Neural cell (in vitro differentiated cells): Measurements from ENCODE around the gene ATP11C. TPM values are rescaled to one million over a fixed set of nuclear protein-coding genes. Genes with fewer than 3 reads are reported as not detected.

ENCODE experiments used
- H2AFZ ChIP-seq: fragments of 200-600, 300-800 bp; sonication (generic), shearing (Covaris generic); 2 replicates; pipeline ENCODE4 v1.6.0; 2014; ENCODE audit warnings: low read depth, mild to moderate bottlenecking, antibody characterized with exemption, low read length, moderate library complexity
- H3F3A ChIP-seq: fragments of 200-600 bp; shearing (Covaris generic); 2 replicates; pipeline ENCODE4 v1.6.1; 2016; ENCODE audit warnings: mild to moderate bottlenecking, moderate library complexity, mixed read lengths, antibody characterized with exemption, low read length; ENCODE audit not compliant: insufficient read depth, poor library complexity, severe bottlenecking
- H3K27ac ChIP-seq: fragments of 200-600, 300-800 bp; sonication (generic), shearing (Covaris generic); 2 replicates; pipeline ENCODE4 v1.5.1; 2014; ENCODE audit warnings: mild to moderate bottlenecking, low read length, moderate library complexity
- H3K27me3 ChIP-seq: fragments of 300-800, 200-600 bp; sonication (generic), shearing (Covaris generic); 2 replicates; pipeline ENCODE4 v1.6.0; 2014; ENCODE audit warnings: mild to moderate bottlenecking, low read depth, low read length, moderate library complexity; ENCODE audit not compliant: insufficient read depth
- H3K36me3 ChIP-seq: fragments of 300-800, 200-600 bp; sonication (generic), shearing (Covaris generic); 2 replicates; pipeline ENCODE4 v1.5.1; 2014; ENCODE audit warnings: mild to moderate bottlenecking, antibody characterized with exemption, low read length, moderate library complexity; ENCODE audit not compliant: insufficient read depth
- H3K4me2 ChIP-seq: fragments of 300-800, 200-600 bp; sonication (generic), shearing (Covaris generic); 2 replicates; pipeline ENCODE4 v1.6.0; 2014; ENCODE audit warnings: mild to moderate bottlenecking, low read length
- H3K4me3 ChIP-seq: fragments of 300-800, 200-600 bp; sonication (generic), shearing (Covaris generic); 2 replicates; pipeline ENCODE4 v1.5.1; 2014; ENCODE audit warnings: mild to moderate bottlenecking, low read length, moderate library complexity
- H3K79me2 ChIP-seq: fragments of 200-600 bp; shearing (Covaris generic); replicated peaks from 2 replicates; pipeline ENCODE4 v1.6.0; 2014; ENCODE audit warnings: mild to moderate bottlenecking, low read length, moderate library complexity; ENCODE audit not compliant: insufficient read depth
- H3K9ac ChIP-seq: fragments of 300-800, 200-600 bp; sonication (generic), shearing (Covaris generic); 2 replicates; pipeline ENCODE4 v1.6.1; 2016; ENCODE audit warnings: mild to moderate bottlenecking, low read length, mixed read lengths
- H3K9me2 ChIP-seq: fragments of 200-600 bp; shearing (Covaris generic); 2 replicates; pipeline ENCODE4 v1.6.1; 2016; ENCODE audit warnings: mild to moderate bottlenecking, low read length, mixed read lengths; ENCODE audit not compliant: insufficient read depth
- H3K9me3 ChIP-seq: fragments of 200-600, 300-800 bp; sonication (generic), shearing (Covaris generic); 2 replicates; pipeline ENCODE4 v1.6.1; 2016; ENCODE audit warnings: mild to moderate bottlenecking, mixed run types, low read length, moderate library complexity, mixed read lengths
- H4K20me1 ChIP-seq: fragments of 200-600 bp; shearing (Covaris generic); 2 replicates; pipeline ENCODE4 v1.6.1; 2016; ENCODE audit warnings: mild to moderate bottlenecking, mixed run types; ENCODE audit not compliant: insufficient read depth
- CTCF ChIP-seq: fragments of 450-650 bp; IDR thresholded peaks from 2 replicates; pipeline ENCODE4 v1.5.1; 2014; ENCODE audit warnings: antibody characterized with exemption, mild to moderate bottlenecking, moderate library complexity; ENCODE audit not compliant: poor library complexity, severe bottlenecking
- EP300 ChIP-seq: fragments of 450-650 bp; conservative IDR thresholded peaks from 2 replicates; pipeline ENCODE4 v1.6.1; 2014; ENCODE audit warnings: antibody characterized with exemption, mild to moderate bottlenecking, moderate library complexity; ENCODE audit not compliant: poor library complexity, severe bottlenecking
- EZH2 ChIP-seq: fragments of 200-600, 300-800 bp; shearing (Covaris generic), sonication (generic); IDR thresholded peaks from 2 replicates; pipeline ENCODE4 v1.6.1; 2014; ENCODE audit warnings: antibody characterized with exemption, low read length, borderline replicate concordance, mild to moderate bottlenecking; ENCODE audit not compliant: insufficient read depth, poor library complexity, severe bottlenecking
- MXI1 ChIP-seq: fragments of 450-650 bp; conservative IDR thresholded peaks from 2 replicates; pipeline ENCODE4 v1.6.1; 2014; ENCODE audit warnings: antibody characterized with exemption, mild to moderate bottlenecking; ENCODE audit not compliant: poor library complexity, severe bottlenecking
- POLR2AphosphoS5 ChIP-seq: IDR thresholded peaks from 2 replicates; pipeline ENCODE4 v1.6.1; 2012
- RAD21 ChIP-seq: fragments of 450-650 bp; conservative IDR thresholded peaks from 2 replicates; pipeline ENCODE4 v1.6.1; 2014; ENCODE audit warnings: antibody characterized with exemption, mild to moderate bottlenecking, moderate library complexity
- REST ChIP-seq: IDR thresholded peaks from 2 replicates; pipeline ENCODE4 v1.6.1; 2012; ENCODE audit warnings: borderline replicate concordance
- SMC3 ChIP-seq: fragments of 450-650 bp; conservative IDR thresholded peaks from 2 replicates; pipeline ENCODE4 v1.6.1; 2014; ENCODE audit warnings: antibody characterized with exemption, mild to moderate bottlenecking, moderate library complexity; ENCODE audit not compliant: poor library complexity
- TAF1 ChIP-seq: IDR thresholded peaks from 2 replicates; pipeline ENCODE4 v1.6.1; 2012; ENCODE audit warnings: low read depth
- polyA plus RNA-seq: library from polyadenylated mRNA; depleted of rRNA; stranded (reverse); fragments of >200 nt; gene quantifications from 2 replicates; pipeline ENCODE4 v1.2.3, GENCODE V29; 2014

Gene ATP11C
- polyA plus RNA-seq, 1 donor from 2014 or later, result 111 TPM

- Histone ChIP-seq H3K4me2 (no peak overlapping the region), H3K9ac (peak overlapping the region; percentile 79), H3K9me2 (no peaks in the 10 kb centered on the region), H3K27me3 (no peaks in the 10 kb centered on the region), H3K79me2 (peaks cover 37% of the 10 kb centered on the region), H4K20me1 (no peaks in the 10 kb centered on the region), H3K4me3 (peak overlapping the region; percentile 77), H2AFZ (no peak overlapping the region), H3K27ac (peak overlapping the region; percentile 58), H3K36me3 (no peaks in the 10 kb centered on the region), H3K9me3 (no peaks in the 10 kb centered on the region), H3F3A (no peaks in the 10 kb centered on the region)
- TF ChIP-seq EZH2 (no peak), RAD21 (no peak), EP300 (no peak), TAF1 (no peak), REST (no peak), POLR2AphosphoS5 (no peak), CTCF (no peak), MXI1 (no peak), SMC3 (no peak)
Measured at GRCh38 chrX:139932073-139932900, 566 bp downstream of the ATP11C start.

GRCh38 chrX:139931646-139932072, 1.2 kb downstream of the ATP11C start:
- H3K4me2 ChIP-seq, result no peak overlapping the region
- peak overlapping the region; percentile 55 for H3K27ac ChIP-seq
- H3K27me3 ChIP-seq, result no peaks in the 10 kb centered on the region
- no peak overlapping the region for H2AFZ ChIP-seq
- no peak for TF ChIP-seq TAF1
- TF ChIP-seq REST, result no peak
- TF ChIP-seq MXI1, result no peak
- TF ChIP-seq EP300, result no peak
- H3K9ac ChIP-seq, result peak overlapping the region; percentile 79
- no peaks in the 10 kb centered on the region for H3K9me2 ChIP-seq
- H3K36me3 ChIP-seq, result no peaks in the 10 kb centered on the region
- no peaks in the 10 kb centered on the region for H3K9me3 ChIP-seq
- peak overlapping the region; percentile 77 for H3K4me3 ChIP-seq
- H4K20me1 ChIP-seq, result no peaks in the 10 kb centered on the region
- peaks cover 38% of the 10 kb centered on the region for H3K79me2 ChIP-seq
- no peaks in the 10 kb centered on the region for H3F3A ChIP-seq
